Measurements from ENCODE around the gene TROAP. TPM values are rescaled to one million over a fixed set of nuclear protein-coding genes. Genes with fewer than 3 reads are reported as not detected.
A peak's percentile ranks its signal among the peaks of the same experiment; 100 is the strongest.
"Not testable (repeated sequence)": the region's sequence is repeated elsewhere in the genome, so short reads cannot be mapped to it uniquely, and the experiment has no call there.

The TROAP gene
- polyA plus RNA-seq, 1 donor, result 11.4 TPM

DNA sequence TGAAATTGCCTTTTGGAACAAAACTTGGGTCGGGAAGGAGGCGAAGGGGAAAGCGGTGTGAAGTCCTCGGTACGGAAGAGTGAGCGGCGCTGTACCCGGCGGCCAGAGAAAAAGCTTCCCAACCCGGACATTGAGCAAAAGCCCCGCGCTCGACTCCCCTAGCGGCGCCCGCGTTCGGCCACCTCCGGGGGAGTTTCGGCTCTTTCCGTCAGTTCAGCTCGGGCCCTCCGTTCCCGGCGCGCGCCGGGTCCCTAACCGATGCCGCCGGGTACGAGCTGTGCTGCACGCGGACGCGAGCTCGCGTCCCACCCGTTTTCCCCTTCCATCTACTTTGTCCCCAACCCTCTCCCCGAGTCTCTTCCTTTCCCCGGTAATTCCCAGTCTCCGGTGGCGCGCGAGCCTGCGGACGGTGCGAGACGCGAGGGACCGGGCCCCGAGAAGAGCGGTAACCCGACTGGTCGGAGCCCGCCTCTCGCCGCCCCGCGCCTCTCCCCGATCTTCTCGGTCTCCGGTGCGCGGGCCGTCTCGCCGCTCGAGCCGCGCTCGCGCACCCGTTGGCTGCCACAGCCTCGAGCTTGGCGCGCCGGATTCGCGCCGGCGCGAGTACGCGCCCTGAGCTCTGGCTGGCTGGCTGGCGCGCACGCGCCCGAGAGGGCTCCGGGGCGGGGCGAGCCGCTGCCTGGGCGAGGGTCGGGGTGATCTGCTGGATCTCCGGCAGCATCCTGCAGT lies 43.8 kb downstream of the TROAP start:
- peak; percentile 89 for DNase-seq (ENCODE audit: low read depth)

DNA sequence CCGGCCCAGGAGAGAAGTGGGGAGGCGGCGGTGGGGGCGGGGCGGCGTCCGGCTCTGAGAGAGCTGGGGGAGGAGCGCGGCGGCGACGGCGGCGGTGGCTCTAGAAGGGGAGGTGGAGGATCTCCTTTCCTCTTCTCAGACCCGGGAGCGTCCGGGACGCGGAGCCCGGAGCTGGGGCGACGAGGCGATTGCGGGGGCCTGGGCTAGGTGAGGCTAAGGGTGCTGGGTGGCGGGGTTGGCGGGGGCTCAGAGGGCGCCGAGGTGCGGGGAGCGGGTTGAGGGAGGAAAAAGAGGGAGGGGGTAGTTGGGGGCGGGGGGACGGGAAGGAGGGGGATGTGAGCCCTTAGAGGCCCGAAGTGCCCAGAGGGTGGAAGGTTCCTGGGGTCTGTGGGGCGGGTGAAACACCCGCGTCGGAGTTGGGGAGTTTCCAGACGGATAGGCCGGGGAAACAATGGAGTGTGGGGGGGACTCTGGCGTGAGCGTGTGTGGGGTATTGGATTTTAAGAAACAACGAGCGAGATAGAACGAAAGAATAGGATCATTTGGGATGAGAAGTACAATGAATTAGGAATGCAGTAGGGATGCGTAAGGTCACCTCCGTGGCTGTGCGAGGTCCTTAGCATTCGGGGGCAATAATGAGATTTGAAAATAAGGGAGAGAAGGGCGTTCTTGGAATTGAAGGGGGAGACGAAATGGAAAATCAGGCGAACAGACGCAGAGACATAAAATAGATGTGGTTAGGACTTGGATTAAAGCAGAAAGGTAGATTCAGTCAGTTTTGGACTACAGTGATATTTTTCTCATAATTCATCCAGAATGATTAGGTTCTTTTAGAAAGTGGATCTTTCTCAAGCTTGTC lies 44.6 kb downstream of the TROAP start, which contains the start of gene SPATS2:
TSS of gene SPATS2 (plus strand) at position 82 of the 859 bp plus-strand sequence. CDS start 93,551 bp downstream, outside the sequence.
- no peak for DNase-seq (ENCODE audit: low read depth)

DNA sequence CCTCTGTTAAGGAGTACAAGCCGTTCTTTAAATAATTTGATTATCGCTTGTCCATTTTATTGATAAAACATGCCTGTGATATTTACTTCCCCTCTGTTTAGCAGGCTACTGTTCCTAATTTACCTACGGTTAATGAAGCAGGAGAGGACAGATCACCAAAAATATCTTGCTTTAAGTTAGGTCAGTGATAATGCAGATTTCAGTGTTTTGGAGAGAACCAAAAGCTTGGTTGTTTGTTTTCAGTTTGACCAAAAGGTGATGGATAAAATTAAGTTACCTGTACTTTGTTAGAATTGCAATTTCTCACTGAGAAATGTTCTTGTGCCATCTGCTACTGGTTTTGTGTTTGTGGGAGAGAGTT lies 45.2 kb downstream of the TROAP start:
- DNase-seq (ENCODE audit: low read depth), result no peak

DNA sequence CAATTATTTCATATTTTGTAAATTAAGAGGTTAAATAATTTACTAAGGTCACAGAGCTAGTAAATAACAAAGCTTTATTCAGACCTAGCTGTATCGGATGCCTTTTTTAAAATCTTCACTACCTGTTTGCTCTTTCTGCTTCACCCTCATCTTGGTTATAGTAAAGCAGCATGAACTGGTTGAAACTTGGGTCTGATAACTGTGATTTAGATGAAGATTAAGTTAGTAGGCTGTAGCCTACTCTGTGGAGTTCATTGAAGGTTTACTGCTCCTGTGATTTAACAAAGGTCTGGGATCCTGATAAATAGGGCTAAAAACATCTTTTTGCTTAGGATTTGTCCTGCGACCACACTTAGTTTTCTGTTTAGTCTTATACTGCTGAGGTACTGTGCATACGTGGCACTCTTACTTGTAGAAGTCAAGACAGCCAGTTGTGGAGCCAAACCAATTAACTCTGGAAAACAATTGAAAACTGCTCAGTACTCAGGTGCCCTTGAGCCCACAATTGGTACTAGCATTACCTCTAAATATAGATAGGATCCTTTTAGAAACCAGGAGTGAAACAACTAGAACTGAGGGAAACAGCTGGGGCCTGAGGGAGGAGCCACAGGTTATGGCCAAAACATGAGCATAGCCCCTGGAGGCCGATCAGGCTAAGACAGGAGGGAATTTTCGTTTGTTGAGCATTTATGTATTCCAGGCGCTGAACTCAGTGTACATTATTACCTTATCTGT lies 46.5 kb downstream of the TROAP start:
- no peak for DNase-seq (ENCODE audit: low read depth)

DNA sequence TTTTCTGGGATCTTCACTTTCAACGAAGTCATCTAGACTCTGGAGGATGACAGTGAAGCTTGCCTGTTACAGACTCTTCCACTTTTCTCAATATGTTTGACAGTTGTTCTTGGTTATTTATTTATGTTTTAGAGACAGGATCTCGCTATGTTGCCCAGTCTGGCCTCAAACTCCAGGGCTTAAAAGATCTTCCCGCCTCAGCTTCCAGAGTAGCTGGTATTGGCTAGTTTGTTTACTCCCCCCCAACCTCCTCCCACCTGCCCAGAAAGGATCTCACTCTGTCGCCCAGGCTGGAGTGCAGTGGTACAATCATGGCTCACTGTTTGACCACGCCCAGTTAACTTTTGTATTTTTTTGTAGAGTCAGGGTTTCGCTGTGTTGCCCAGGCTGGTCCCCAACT lies 47.5 kb downstream of the TROAP start:
- DNase-seq (ENCODE audit: low read depth), result no peak

DNA sequence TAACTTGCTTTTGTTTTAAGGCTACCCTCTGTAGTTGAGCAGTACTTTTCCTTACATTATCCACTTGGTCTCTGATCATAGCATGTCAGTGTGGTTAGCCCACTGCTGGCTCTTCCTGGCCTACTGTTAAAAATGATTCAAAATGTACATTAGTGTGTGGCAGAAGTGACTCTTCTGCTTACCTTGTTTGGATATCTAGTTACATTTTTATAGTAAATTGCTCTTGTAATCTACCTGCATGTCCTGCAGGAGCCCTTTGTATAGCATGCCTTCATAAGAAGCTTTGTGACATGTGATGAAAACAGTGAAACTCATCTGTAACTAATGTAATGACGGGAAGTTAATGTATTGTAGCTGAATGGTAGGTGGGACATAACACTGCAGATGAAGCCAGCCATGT lies 52.4 kb downstream of the TROAP start:
- no peak for DNase-seq (ENCODE audit: low read depth)

DNA sequence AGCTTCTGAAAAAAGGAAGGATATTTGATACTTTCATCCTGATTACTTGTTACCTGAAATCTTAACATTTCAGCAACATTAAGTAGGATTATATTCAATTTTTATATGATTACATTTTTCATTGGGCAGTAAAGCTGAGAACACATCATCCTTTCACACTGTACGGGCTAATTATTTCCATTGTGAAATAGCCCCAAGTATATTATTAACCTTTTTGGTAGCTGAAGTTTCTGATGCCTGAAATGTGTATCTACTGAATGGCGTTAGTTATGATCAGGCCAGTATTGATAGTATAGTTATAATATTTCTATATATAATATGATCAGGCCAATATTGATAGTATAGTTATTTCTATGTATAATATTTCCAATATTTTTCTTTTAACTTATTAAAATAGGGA lies 54.3 kb downstream of the TROAP start:
- DNase-seq (ENCODE audit: low read depth), result no peak

DNA sequence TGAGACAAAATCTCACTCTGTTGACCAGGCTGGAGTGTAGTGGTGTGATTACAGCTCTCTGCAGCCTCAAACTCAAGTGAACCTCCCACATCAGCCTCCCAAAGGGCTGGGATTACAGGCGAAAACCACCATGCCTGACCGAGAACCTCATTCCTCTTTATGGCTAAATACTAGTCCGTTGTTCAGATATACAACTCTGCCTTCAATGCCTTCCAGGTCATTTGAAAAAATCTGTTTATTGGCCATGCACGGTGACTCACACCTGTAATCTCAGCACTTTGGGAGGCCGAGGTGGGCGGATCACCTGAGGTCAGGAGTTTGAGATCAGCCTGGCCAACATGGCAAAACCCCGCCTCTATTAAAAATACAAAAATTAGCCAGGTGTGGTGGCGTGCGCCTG lies 57.1 kb downstream of the TROAP start:
- not testable (repeated sequence) for DNase-seq (ENCODE audit: low read depth)

Other genes starting within 250 kb of the TROAP start
- 0.82 TPM for gene DHH, start 228.5 kb upstream of the TROAP start, polyA plus RNA-seq (ENCODE audit: insufficient read length)
- gene LMBR1L, start 212.4 kb upstream of the TROAP start, polyA plus RNA-seq (ENCODE audit: insufficient read length), result 43.8 TPM
- 831 TPM for gene TUBA1B, start 191.9 kb upstream of the TROAP start, polyA plus RNA-seq (ENCODE audit: insufficient read length)
- 603 TPM for gene TUBA1A, start 134.2 kb upstream of the TROAP start, polyA plus RNA-seq (ENCODE audit: insufficient read length)
- gene TUBA1C, start 58.2 kb upstream of the TROAP start, polyA plus RNA-seq (ENCODE audit: insufficient read length), result 52.3 TPM
- gene PRPH, start 28.1 kb upstream of the TROAP start, polyA plus RNA-seq (ENCODE audit: insufficient read length), result 1.7 TPM
- gene C1QL4, start 13.9 kb downstream of the TROAP start, polyA plus RNA-seq (ENCODE audit: insufficient read length), result 0.06 TPM
- gene DNAJC22, start 23.6 kb downstream of the TROAP start, polyA plus RNA-seq (ENCODE audit: insufficient read length), result 0.09 TPM
- 29.4 TPM for gene SPATS2, start 44.2 kb downstream of the TROAP start, polyA plus RNA-seq (ENCODE audit: insufficient read length)
- gene KCNH3, start 215.8 kb downstream of the TROAP start, polyA plus RNA-seq (ENCODE audit: insufficient read length), result 1.7 TPM
- gene MCRS1, start 244.9 kb downstream of the TROAP start, polyA plus RNA-seq (ENCODE audit: insufficient read length), result 57.4 TPM